ENCODE data around the gene POLN. TPM values are rescaled to one million over a fixed set of nuclear protein-coding genes. Genes with fewer than 3 reads are reported as not detected.

The POLN gene
- total RNA-seq, 2 donors from 2014 or later: 1.6 to 2.8 TPM

DNA sequence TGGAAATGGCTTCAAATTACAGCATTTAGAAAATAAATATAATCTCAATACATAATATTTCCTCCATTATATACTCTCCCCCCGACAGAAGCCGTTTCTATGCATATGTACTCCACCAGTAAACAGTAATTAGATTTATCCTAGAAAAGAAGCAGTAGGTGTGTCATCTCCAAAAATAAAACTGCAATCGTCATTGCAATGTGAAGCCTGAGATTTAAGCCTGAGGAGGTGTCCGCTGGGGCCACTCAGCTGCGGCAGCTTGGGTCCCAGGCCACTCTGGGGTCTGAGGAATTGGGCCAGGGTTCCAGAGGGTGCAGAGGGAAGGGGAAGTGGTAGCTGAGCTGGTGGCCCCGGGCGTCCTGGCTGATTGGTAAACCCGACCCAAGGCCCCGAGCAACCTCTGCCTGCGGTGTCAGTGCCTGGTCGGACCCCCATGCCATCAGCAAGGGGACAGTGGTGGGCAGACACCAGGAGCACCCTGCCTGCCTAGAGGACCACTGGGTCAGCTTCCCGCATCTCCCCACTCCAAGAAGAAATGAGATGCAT lies 27.8 kb upstream of the POLN start:
- H3K27ac ChIP-seq: no peak overlapping the region
- H3K4me1 ChIP-seq: no peaks in the 10 kb centered on the region
- no peak overlapping the region for H3K9ac ChIP-seq (ENCODE audit: low read depth in 2 of 2, low read length in 2 of 2)
- intact Hi-C loops (cut with DNase I): no loop called here
- DNase-seq: no peak
- TF ChIP-seq, protein P1, sequence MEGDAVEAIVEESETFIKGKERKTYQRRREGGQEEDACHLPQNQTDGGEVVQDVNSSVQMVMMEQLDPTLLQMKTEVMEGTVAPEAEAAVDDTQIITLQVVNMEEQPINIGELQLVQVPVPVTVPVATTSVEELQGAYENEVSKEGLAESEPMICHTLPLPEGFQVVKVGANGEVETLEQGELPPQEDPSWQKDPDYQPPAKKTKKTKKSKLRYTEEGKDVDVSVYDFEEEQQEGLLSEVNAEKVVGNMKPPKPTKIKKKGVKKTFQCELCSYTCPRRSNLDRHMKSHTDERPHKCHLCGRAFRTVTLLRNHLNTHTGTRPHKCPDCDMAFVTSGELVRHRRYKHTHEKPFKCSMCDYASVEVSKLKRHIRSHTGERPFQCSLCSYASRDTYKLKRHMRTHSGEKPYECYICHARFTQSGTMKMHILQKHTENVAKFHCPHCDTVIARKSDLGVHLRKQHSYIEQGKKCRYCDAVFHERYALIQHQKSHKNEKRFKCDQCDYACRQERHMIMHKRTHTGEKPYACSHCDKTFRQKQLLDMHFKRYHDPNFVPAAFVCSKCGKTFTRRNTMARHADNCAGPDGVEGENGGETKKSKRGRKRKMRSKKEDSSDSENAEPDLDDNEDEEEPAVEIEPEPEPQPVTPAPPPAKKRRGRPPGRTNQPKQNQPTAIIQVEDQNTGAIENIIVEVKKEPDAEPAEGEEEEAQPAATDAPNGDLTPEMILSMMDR (IDR thresholded peaks at IDR 0.05): no peak
- no peaks in the 10 kb centered on the region for H3K36me3 ChIP-seq
- no peaks in the 10 kb centered on the region for H3K27me3 ChIP-seq
- H3K9me3 ChIP-seq: no peaks in the 10 kb centered on the region
- H3K4me3 ChIP-seq: no peak overlapping the region

- TF ChIP-seq, protein P1 (IDR thresholded peaks at IDR 0.05): no peak
- no peaks in the 10 kb centered on the region for H3K9me3 ChIP-seq
- H3K4me1 ChIP-seq: no peaks in the 10 kb centered on the region
- no peak overlapping the region for H3K9ac ChIP-seq (ENCODE audit: low read depth in 2 of 2, low read length in 2 of 2)
- no peaks in the 10 kb centered on the region for H3K27me3 ChIP-seq
- H3K4me3 ChIP-seq: no peak overlapping the region
- H3K36me3 ChIP-seq: no peaks in the 10 kb centered on the region
- no peak overlapping the region for H3K27ac ChIP-seq
- intact Hi-C loops (cut with DNase I): no loop called here
- no peak for DNase-seq
These were observed 27.2 kb upstream of the POLN start for GRCh38 chr4:2269206-2269531.

DNA sequence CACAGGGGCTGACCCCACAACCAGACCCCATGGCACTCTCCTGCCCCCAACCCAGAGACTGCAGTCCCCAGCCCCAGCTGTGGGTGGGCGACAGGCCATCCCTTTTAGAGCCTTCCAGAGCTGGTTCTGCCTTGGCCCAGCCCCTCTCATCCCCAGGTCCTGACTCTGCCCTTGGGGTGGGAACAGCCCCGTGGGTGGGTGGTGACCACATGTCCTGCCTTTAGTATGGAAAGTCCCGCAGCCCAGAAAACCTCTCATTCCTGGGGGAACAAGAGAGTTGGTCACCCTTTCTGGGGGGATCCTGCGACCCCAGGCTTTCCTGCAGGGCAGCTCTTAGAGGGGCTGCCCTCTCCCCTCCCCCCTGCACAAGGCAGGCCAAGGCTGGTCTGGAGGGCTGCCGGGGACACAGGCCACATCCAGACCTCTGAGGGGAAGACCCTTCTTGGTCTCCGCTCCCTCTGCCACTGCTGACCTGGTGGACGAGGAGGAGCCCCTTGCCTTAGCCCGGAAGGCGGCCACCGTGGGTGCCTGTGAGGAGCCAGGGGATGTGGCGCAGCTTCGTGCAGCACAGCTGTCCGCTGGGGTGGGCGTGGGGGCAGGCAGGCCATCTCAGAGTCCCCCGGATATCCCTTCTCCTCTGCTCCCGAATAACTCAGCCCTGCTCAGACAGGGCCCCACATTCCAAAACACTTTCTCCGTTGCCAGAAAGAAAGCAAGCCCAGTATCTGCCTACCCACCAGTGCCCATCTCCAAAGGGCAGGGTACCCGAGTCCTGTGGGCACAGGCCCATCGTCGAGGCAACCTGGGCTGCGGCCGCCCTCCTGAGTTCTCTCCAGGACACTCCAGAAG lies 26.7 kb upstream of the POLN start:
- H3K27ac ChIP-seq: no peak overlapping the region
- TF ChIP-seq, protein P1 (IDR thresholded peaks at IDR 0.05): no peak
- H3K27me3 ChIP-seq: no peaks in the 10 kb centered on the region

GRCh38 chr4:2267841-2268240 lies 25.9 kb upstream of the POLN start:
- H3K27me3 ChIP-seq: no peaks in the 10 kb centered on the region
- no peak overlapping the region for H3K9ac ChIP-seq (ENCODE audit: low read depth in 2 of 2, low read length in 2 of 2)
- DNase-seq: no peak
- intact Hi-C loops (cut with DNase I): no loop called here
- H3K4me1 ChIP-seq: no peaks in the 10 kb centered on the region
- H3K36me3 ChIP-seq: no peaks in the 10 kb centered on the region
- H3K4me3 ChIP-seq: no peak overlapping the region
- no peak overlapping the region for H3K27ac ChIP-seq
- H3K9me3 ChIP-seq: no peaks in the 10 kb centered on the region
- TF ChIP-seq, protein P1 (IDR thresholded peaks at IDR 0.05): no peak

More for the DNA sequence above, 26.7 kb upstream of the POLN start:
- Histone ChIP-seq H3K36me3 (no peaks in the 10 kb centered on the region), H3K9ac (ENCODE audit: low read depth in 2 of 2, low read length in 2 of 2) (no peak overlapping the region), H3K9me3 (no peaks in the 10 kb centered on the region), H3K4me3 (no peak overlapping the region), H3K4me1 (no peaks in the 10 kb centered on the region)
- DNase-seq: no peak
- intact Hi-C loops (cut with DNase I): no loop called here

- Histone ChIP-seq H3K9ac (ENCODE audit: low read depth in 2 of 2, low read length in 2 of 2) (no peak overlapping the region), H3K27me3 (no peaks in the 10 kb centered on the region), H3K9me3 (no peaks in the 10 kb centered on the region), H3K36me3 (no peaks in the 10 kb centered on the region), H3K4me1 (no peaks in the 10 kb centered on the region), H3K27ac (no peak overlapping the region), H3K4me3 (no peak overlapping the region)
- DNase-seq: no peak
- TF ChIP-seq, protein P1 (IDR thresholded peaks at IDR 0.05): no peak
- intact Hi-C loops (cut with DNase I): no loop called here
These were observed 25.4 kb upstream of the POLN start for GRCh38 chr4:2267320-2267811.
